IMR-90 (cell line): Measurements from ENCODE around the gene CETP. TPM values are rescaled to one million over a fixed set of nuclear protein-coding genes. Genes with fewer than 3 reads are reported as not detected.

Source experiments
- ATAC-seq: fragments of 200-7000 bp; cut with Tn5 transposase; 2 replicates; pipeline ENCODE4 v1.9.1; 2020; ENCODE audit warnings: low read depth, mild to moderate bottlenecking, moderate library complexity
- BruUV-seq: library from RNA; stranded (reverse); fragments of 400-500 nt; replicated peaks from 2 replicates; lab custom pipeline; 2021; lab: Mats Ljungman, UMichigan
- CTCF ChIA-PET: fragments of 300-600 bp; formaldehyde crosslinking; extraction: SDS; loops from one replicate; lab custom pipeline; 2021; ENCODE audit warnings: antibody characterized with exemption; lab: Yijun Ruan, JAX
- POLR2A ChIA-PET: fragments of 300-600 bp; sonication (Branson Sonifier 250); formaldehyde crosslinking; loops from one replicate; lab custom pipeline; 2022; ENCODE audit warnings: antibody characterized with exemption; ENCODE audit not compliant: unreplicated experiment; lab: Charles Lee
- DNase-seq: peaks from one replicate; pipeline ENCODE4 v3.0.0; 2013
- H2AFZ ChIP-seq: replicated peaks from 2 replicates; pipeline ENCODE3; 2013; ENCODE audit warnings: low read length, mild to moderate bottlenecking; ENCODE audit not compliant: poor library complexity
- H2AK5ac ChIP-seq: 2 replicates; pipeline ENCODE4 v1.6.1; 2013; ENCODE audit warnings: low read depth, low read length, inconsistent platforms
- H2AK9ac ChIP-seq: replicated peaks from 2 replicates; pipeline ENCODE3; 2013; ENCODE audit warnings: mild to moderate bottlenecking, low read depth, low read length, moderate library complexity; ENCODE audit not compliant: poor library complexity
- H2BK120ac ChIP-seq: 2 replicates; pipeline ENCODE4 v1.6.1; 2013; ENCODE audit warnings: low read depth, low read length, inconsistent platforms
- H2BK15ac ChIP-seq: 3 replicates; pipeline ENCODE4 v1.6.1; 2013; ENCODE audit warnings: low read depth, low read length, inconsistent platforms
- H2BK20ac ChIP-seq: 2 replicates; pipeline ENCODE4 v1.6.1; 2013; ENCODE audit warnings: low read depth, mild to moderate bottlenecking, inconsistent platforms, low read length, moderate library complexity
- H2BK5ac ChIP-seq: 2 replicates; pipeline ENCODE4 v1.6.1; 2013; ENCODE audit warnings: mild to moderate bottlenecking, low read depth, low read length, inconsistent platforms; ENCODE audit not compliant: poor library complexity, severe bottlenecking
- H3K14ac ChIP-seq: replicated peaks from 2 replicates; pipeline ENCODE4 v1.6.1; 2013; ENCODE audit warnings: low read depth, low read length, inconsistent platforms
- H3K18ac ChIP-seq: 2 replicates; pipeline ENCODE4 v1.6.1; 2013; ENCODE audit warnings: low read depth, low read length, control low read depth
- H3K23ac ChIP-seq: 2 replicates; pipeline ENCODE4 v1.6.1; 2013; ENCODE audit warnings: low read depth, low read length, inconsistent platforms
- H3K27ac ChIP-seq: 2 replicates; pipeline ENCODE4 v1.5.1; 2013; ENCODE audit warnings: mild to moderate bottlenecking, control low read depth, low read length; ENCODE audit not compliant: insufficient read depth
- H3K27me3 ChIP-seq: 2 replicates; pipeline ENCODE4 v1.6.1; 2013; ENCODE audit warnings: low read length; ENCODE audit not compliant: control insufficient read depth, insufficient read depth
- H3K36me3 ChIP-seq: 2 replicates; pipeline ENCODE4 v1.6.1; 2013; ENCODE audit warnings: low read length, mixed read lengths; ENCODE audit not compliant: control insufficient read depth, insufficient read depth
- H3K4ac ChIP-seq: 2 replicates; pipeline ENCODE4 v1.6.1; 2013; ENCODE audit warnings: low read depth, low read length, inconsistent platforms
- H3K4me1 ChIP-seq: 2 replicates; pipeline ENCODE4 v1.6.1; 2013; ENCODE audit warnings: low read length, mixed read lengths; ENCODE audit not compliant: control insufficient read depth, insufficient read depth
- H3K4me2 ChIP-seq: 2 replicates; pipeline ENCODE4 v1.6.1; 2013; ENCODE audit warnings: low read depth, mild to moderate bottlenecking, control low read depth, low read length, moderate library complexity
- H3K4me3 ChIP-seq: 2 replicates; pipeline ENCODE4 v1.5.1; 2013; ENCODE audit warnings: low read depth, mild to moderate bottlenecking, control low read depth, low read length, moderate library complexity; ENCODE audit not compliant: insufficient read depth
- H3K56ac ChIP-seq: 2 replicates; pipeline ENCODE4 v1.6.1; 2013; ENCODE audit warnings: low read length, inconsistent platforms; ENCODE audit not compliant: insufficient read depth; ENCODE audit errors: extremely low read depth
- H3K79me1 ChIP-seq, 2 experiments: 2 replicates each; pipeline ENCODE4 v1.6.1; 2013; ENCODE audit warnings: low read length in 2 of 2, inconsistent platforms in 1 of 2, low read depth in 1 of 2
- H3K9ac ChIP-seq: 2 replicates; pipeline ENCODE4 v1.6.1; 2013; ENCODE audit warnings: low read depth, low read length, control low read depth
- H3K9me1 ChIP-seq: 2 replicates; pipeline ENCODE4 v1.6.1; 2013; ENCODE audit warnings: low read length, inconsistent platforms; ENCODE audit not compliant: insufficient read depth
- H3K9me3 ChIP-seq: 2 replicates; pipeline ENCODE4 v1.6.1; 2013; ENCODE audit warnings: low read length; ENCODE audit not compliant: control insufficient read depth, insufficient read depth
- H4K20me1 ChIP-seq: 2 replicates; pipeline ENCODE4 v1.6.1; 2013; ENCODE audit warnings: low read length, inconsistent platforms; ENCODE audit not compliant: insufficient read depth
- H4K5ac ChIP-seq: 2 replicates; pipeline ENCODE4 v1.6.1; 2013; ENCODE audit warnings: mild to moderate bottlenecking, low read depth, low read length, control low read depth
- H4K8ac ChIP-seq, 2 experiments: 2 replicates each; pipeline ENCODE4 v1.6.1; 2013; ENCODE audit warnings: low read depth in 2 of 2, low read length in 2 of 2, control low read depth in 1 of 2, inconsistent platforms in 1 of 2
- H4K91ac ChIP-seq: 2 replicates; pipeline ENCODE4 v1.6.1; 2013; ENCODE audit warnings: low read depth, low read length, inconsistent platforms; ENCODE audit not compliant: insufficient read depth
- BHLHE40 ChIP-seq: fragments of 150-350 bp; IDR thresholded peaks from 2 replicates; pipeline ENCODE4 v1.6.1; 2016; ENCODE audit warnings: mild to moderate bottlenecking, low read depth, low read length
- CEBPB ChIP-seq: IDR thresholded peaks from 2 replicates; pipeline ENCODE4 v1.6.1; 2012; ENCODE audit warnings: low read depth, low read length, improper control_type of control experiment
- CHD1 ChIP-seq: IDR thresholded peaks from 2 replicates; pipeline ENCODE4 v1.6.1; 2012; ENCODE audit warnings: low read depth, low read length, improper control_type of control experiment
- CTCF ChIP-seq: conservative IDR thresholded peaks from 2 replicates; pipeline ENCODE4 v1.5.1; 2012; ENCODE audit warnings: mild to moderate bottlenecking, low read depth, low read length, improper control_type of control experiment
- ELK1 ChIP-seq: fragments of 150-350 bp; IDR thresholded peaks from 2 replicates; pipeline ENCODE4 v1.6.1; 2016; ENCODE audit warnings: low read depth, mild to moderate bottlenecking, low read length, moderate library complexity, borderline replicate concordance
- FOS ChIP-seq: fragments of 150-350 bp; IDR thresholded peaks from 2 replicates; pipeline ENCODE4 v1.6.1; 2016; ENCODE audit warnings: low read depth, low read length
- MAFK ChIP-seq: IDR thresholded peaks from 2 replicates; pipeline ENCODE4 v1.6.1; 2012; ENCODE audit warnings: low read depth, low read length, improper control_type of control experiment
- MAZ ChIP-seq: IDR thresholded peaks from 2 replicates; pipeline ENCODE4 v1.6.1; 2012; ENCODE audit warnings: low read depth, mild to moderate bottlenecking, low read length, improper control_type of control experiment, moderate library complexity, borderline replicate concordance
- MXI1 ChIP-seq: IDR thresholded peaks from 2 replicates; pipeline ENCODE4 v1.6.1; 2012; ENCODE audit warnings: low read depth, mild to moderate bottlenecking, low read length, moderate library complexity, borderline replicate concordance
- POLR2A ChIP-seq: IDR thresholded peaks from 2 replicates; pipeline ENCODE4 v1.6.1; 2012; ENCODE audit warnings: mild to moderate bottlenecking, low read depth, low read length
- RAD21 ChIP-seq: IDR thresholded peaks from 2 replicates; pipeline ENCODE4 v1.6.1; 2012; ENCODE audit warnings: low read length, improper control_type of control experiment
- RCOR1 ChIP-seq: IDR thresholded peaks from 2 replicates; pipeline ENCODE4 v1.6.1; 2012; ENCODE audit warnings: mild to moderate bottlenecking, low read length, improper control_type of control experiment; ENCODE audit not compliant: insufficient replicate concordance
- RFX5 ChIP-seq: IDR thresholded peaks from 2 replicates; pipeline ENCODE4 v1.8.0; 2012; ENCODE audit warnings: low read depth, mild to moderate bottlenecking, low read length, moderate library complexity
- SMC3 ChIP-seq: fragments of 150-350 bp; IDR thresholded peaks from 2 replicates; pipeline ENCODE4 v1.6.1; 2016; ENCODE audit warnings: low read depth, mild to moderate bottlenecking, antibody characterized with exemption, low read length, moderate library complexity
- USF2 ChIP-seq: fragments of 150-350 bp; IDR thresholded peaks from 2 replicates; pipeline ENCODE4 v1.6.1; 2017; ENCODE audit warnings: mild to moderate bottlenecking, antibody characterized with exemption, low read length, low read depth
- WGBS, 2 experiments: methylation state at CpG; one replicate each; pipeline versions ENCODE4 v1.1.5 to v1.1.7; 2013; ENCODE audit warnings: missing lambda C conversion rate in 2 of 2; ENCODE audit not compliant: insufficient read length in 1 of 2; ENCODE audit errors: extremely low coverage in 2 of 2; 5-methylcytosine and 5-hydroxymethylcytosine counted together
- dilution Hi-C: fragments of 300-500 bp; cut with HindIII; formaldehyde crosslinking; loops from one replicate; pipeline ENCODE4 v1.14.3; 2018; ENCODE audit warnings: low sequenced_read_pairs; ENCODE audit not compliant: unreplicated experiment
- in situ Hi-C: fragments of 300-500 bp; cut with MboI; formaldehyde crosslinking; loops from 3 replicates; pipeline ENCODE4 v1.14.3; 2019; ENCODE audit warnings: low sequenced_read_pairs, inconsistent platforms, mixed read lengths
- intact Hi-C: fragments of 100-400 bp; cut with micrococcal nuclease; formaldehyde crosslinking; loops from 2 replicates; pipeline ENCODE4 v1.10.0; 2022
- polyA plus RNA-seq, 3 experiments: library from polyadenylated mRNA; depleted of rRNA; stranded (reverse); fragments of >200 nt; gene quantifications; 2 replicates each; pipeline ENCODE4 v1.2.3, GENCODE V29; 2012; ENCODE audit warnings: low replicate concordance in 1 of 3
- total RNA-seq: library from RNA; depleted of rRNA; stranded (reverse); fragments of >200 nt; gene quantifications from 2 replicates; pipeline ENCODE4 v1.2.3, GENCODE V29; 2012

Gene CETP
- total and polyA plus RNA-seq, 2 of the 4 experiments (the other 2 are of a cell fraction) = not detected

- Histone ChIP-seq H4K8ac (peak overlapping the region; percentile 91 to 100), H4K20me1 (peaks cover 34% of the 10 kb centered on the region), H2BK20ac (0 out of 2 replicates have a peak overlapping the region, but pooled peaks have one; percentile 4), H3K79me1 (peaks cover 9 to 27% of the 10 kb centered on the region in 2 experiments), H3K23ac (peak overlapping the region; percentile 99), H3K18ac (no peak overlapping the region; the same call in 1 of the 2 replicates), H2BK120ac (peak overlapping the region; percentile 90), H3K4me3 (no peak overlapping the region), H4K5ac (peak overlapping the region; percentile 99), H2AK9ac (peak overlapping the region; percentile 100), H3K9me3 (no peaks in the 10 kb centered on the region), H2BK15ac (peak overlapping the region; percentile 82; the same call in 2 of the 3 replicates), H2AK5ac (peak overlapping the region; percentile 42), H4K91ac (peak overlapping the region; percentile 80), H3K14ac (peak overlapping the region; percentile 100; the same call in 1 of the 2 replicates), H3K27me3 (no peaks in the 10 kb centered on the region), H3K27ac (peak overlapping the region; percentile 19; the same call in 1 of the 2 replicates), H3K56ac (no peak overlapping the region), H3K4ac (peak overlapping the region; percentile 100), H2AFZ (peak overlapping the region; percentile 82), H3K9ac (no peak overlapping the region), H3K9me1 (peaks cover 7% of the 10 kb centered on the region), H2BK5ac (peak overlapping the region; percentile 2), H3K4me1 (peaks cover 8% of the 10 kb centered on the region), H3K36me3 (peaks cover 6% of the 10 kb centered on the region), H3K4me2 (no peak overlapping the region)
- dilution Hi-C loops = no loop called here
- in situ Hi-C loops = no loop called here
- intact Hi-C loops = no loop called here
- DNase-seq (no peak), ATAC-seq (no peak)
- ChIA-PET POLR2A (no interaction called here), CTCF (no interaction called here)
- BruUV-seq = no TSS peak
- WGBS, 2 experiments = no CpG with 5 or more reads among the region's 15 CpGs
- TF ChIP-seq CTCF = no peak
- TF ChIP-seq POLR2A = no peak
- TF ChIP-seq CEBPB = no peak
- TF ChIP-seq CHD1 = no peak
- no peak for TF ChIP-seq ELK1
- no peak for TF ChIP-seq MAFK
- TF ChIP-seq MAZ = no peak
- TF ChIP-seq RCOR1 = no peak
- no peak for TF ChIP-seq SMC3
- TF ChIP-seq RAD21 = no peak
- TF ChIP-seq FOS = no peak
- no peak for TF ChIP-seq BHLHE40
- TF ChIP-seq RFX5 = no peak
- TF ChIP-seq USF2 = no peak
- TF ChIP-seq MXI1 = no peak
These were observed 31.1 kb upstream of the CETP start for GRCh38 chr16:56930486-56931270.
